Liver (tissue), 3 donors: Measurements from ENCODE around the gene MARVELD1.

Experiments
- FOXA1 ChIP-seq: IDR thresholded peaks from 2 replicates; pipeline ENCODE4 v1.6.1; 2016; ENCODE audit warnings: antibody characterized with exemption
- GABPA ChIP-seq, 2 donors: IDR thresholded peaks in 1 of 2; conservative IDR thresholded peaks in 1 of 2; 2 replicates each; pipeline ENCODE4 v1.6.1; 2016; ENCODE audit warnings: antibody characterized with exemption in 2 of 2, mild to moderate bottlenecking in 1 of 2, moderate library complexity in 1 of 2
- SP1 ChIP-seq: IDR thresholded peaks from 2 replicates; pipeline ENCODE4 v1.6.1; 2018; ENCODE audit warnings: antibody characterized with exemption, mild to moderate bottlenecking
- YY1 ChIP-seq: IDR thresholded peaks from 2 replicates; pipeline ENCODE4 v1.6.1; 2016; ENCODE audit warnings: antibody characterized with exemption, mild to moderate bottlenecking
- ZBTB33 ChIP-seq: IDR thresholded peaks from 2 replicates; pipeline ENCODE4 v1.6.1; 2016; ENCODE audit warnings: antibody characterized with exemption
- TF ChIP-seq, protein P1 (sequence below): fragments of 150-350 bp; IDR thresholded peaks from 2 replicates; pipeline ENCODE4 v1.5.1; 2017; ENCODE audit warnings: improper control_type of control experiment, low read depth, low read length; ENCODE audit not compliant: missing input control
- TF ChIP-seq, protein P2 (sequence below): IDR thresholded peaks from 2 replicates; pipeline ENCODE4 v1.6.1; 2016; ENCODE audit warnings: antibody characterized with exemption, mild to moderate bottlenecking
- TF ChIP-seq, protein P3 (sequence below): IDR thresholded peaks from 2 replicates; pipeline ENCODE4 v1.6.1; 2016; ENCODE audit warnings: antibody characterized with exemption
- TF ChIP-seq, protein P4 (sequence below): IDR thresholded peaks from 2 replicates; pipeline ENCODE4 v1.6.1; 2016; ENCODE audit warnings: antibody characterized with exemption
- donor health status: healthy.
- donor health status: healthy.

DNA sequence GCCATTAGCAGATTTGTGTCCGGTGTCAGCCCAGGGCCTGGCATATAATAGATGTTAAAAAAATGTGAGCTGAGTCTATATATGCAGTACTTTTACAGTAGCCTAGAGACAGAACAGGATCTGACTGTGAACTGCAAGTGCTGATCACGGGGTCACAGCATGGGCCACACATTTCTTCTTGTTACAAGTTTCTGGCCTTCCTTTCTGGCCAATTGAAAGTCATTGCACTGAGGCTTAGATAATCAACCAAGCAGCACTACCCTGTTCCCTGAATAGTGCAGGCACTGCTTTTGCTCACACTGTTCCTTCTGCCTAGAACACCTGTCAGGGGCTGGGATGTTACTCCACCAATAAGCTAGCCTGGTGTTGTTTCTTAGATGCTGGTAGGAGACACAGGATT, 5.4 kb upstream of the MARVELD1 start:
- TF ChIP-seq, protein P1, sequence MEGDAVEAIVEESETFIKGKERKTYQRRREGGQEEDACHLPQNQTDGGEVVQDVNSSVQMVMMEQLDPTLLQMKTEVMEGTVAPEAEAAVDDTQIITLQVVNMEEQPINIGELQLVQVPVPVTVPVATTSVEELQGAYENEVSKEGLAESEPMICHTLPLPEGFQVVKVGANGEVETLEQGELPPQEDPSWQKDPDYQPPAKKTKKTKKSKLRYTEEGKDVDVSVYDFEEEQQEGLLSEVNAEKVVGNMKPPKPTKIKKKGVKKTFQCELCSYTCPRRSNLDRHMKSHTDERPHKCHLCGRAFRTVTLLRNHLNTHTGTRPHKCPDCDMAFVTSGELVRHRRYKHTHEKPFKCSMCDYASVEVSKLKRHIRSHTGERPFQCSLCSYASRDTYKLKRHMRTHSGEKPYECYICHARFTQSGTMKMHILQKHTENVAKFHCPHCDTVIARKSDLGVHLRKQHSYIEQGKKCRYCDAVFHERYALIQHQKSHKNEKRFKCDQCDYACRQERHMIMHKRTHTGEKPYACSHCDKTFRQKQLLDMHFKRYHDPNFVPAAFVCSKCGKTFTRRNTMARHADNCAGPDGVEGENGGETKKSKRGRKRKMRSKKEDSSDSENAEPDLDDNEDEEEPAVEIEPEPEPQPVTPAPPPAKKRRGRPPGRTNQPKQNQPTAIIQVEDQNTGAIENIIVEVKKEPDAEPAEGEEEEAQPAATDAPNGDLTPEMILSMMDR: no peak
- no peak for TF ChIP-seq FOXA1
- TF ChIP-seq, protein P2, sequence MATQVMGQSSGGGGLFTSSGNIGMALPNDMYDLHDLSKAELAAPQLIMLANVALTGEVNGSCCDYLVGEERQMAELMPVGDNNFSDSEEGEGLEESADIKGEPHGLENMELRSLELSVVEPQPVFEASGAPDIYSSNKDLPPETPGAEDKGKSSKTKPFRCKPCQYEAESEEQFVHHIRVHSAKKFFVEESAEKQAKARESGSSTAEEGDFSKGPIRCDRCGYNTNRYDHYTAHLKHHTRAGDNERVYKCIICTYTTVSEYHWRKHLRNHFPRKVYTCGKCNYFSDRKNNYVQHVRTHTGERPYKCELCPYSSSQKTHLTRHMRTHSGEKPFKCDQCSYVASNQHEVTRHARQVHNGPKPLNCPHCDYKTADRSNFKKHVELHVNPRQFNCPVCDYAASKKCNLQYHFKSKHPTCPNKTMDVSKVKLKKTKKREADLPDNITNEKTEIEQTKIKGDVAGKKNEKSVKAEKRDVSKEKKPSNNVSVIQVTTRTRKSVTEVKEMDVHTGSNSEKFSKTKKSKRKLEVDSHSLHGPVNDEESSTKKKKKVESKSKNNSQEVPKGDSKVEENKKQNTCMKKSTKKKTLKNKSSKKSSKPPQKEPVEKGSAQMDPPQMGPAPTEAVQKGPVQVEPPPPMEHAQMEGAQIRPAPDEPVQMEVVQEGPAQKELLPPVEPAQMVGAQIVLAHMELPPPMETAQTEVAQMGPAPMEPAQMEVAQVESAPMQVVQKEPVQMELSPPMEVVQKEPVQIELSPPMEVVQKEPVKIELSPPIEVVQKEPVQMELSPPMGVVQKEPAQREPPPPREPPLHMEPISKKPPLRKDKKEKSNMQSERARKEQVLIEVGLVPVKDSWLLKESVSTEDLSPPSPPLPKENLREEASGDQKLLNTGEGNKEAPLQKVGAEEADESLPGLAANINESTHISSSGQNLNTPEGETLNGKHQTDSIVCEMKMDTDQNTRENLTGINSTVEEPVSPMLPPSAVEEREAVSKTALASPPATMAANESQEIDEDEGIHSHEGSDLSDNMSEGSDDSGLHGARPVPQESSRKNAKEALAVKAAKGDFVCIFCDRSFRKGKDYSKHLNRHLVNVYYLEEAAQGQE: no peak
- TF ChIP-seq, protein P3, sequence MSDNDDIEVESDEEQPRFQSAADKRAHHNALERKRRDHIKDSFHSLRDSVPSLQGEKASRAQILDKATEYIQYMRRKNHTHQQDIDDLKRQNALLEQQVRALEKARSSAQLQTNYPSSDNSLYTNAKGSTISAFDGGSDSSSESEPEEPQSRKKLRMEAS: no peak
- no peak for TF ChIP-seq SP1
- no peak for TF ChIP-seq ZBTB33
- no peak for TF ChIP-seq YY1
- TF ChIP-seq, protein P4, sequence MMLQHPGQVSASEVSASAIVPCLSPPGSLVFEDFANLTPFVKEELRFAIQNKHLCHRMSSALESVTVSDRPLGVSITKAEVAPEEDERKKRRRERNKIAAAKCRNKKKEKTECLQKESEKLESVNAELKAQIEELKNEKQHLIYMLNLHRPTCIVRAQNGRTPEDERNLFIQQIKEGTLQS: no peak
- TF ChIP-seq GABPA (IDR thresholded peaks at IDR 0.05 in 1 of 2, conservative IDR thresholded peaks at IDR 0.05 in 1 of 2): no peak
